HG02852 (cell line): Measurements from ENCODE around the gene BACH1.
"Not testable (repeated sequence)": the region's sequence is repeated elsewhere in the genome, so short reads cannot be mapped to it uniquely, and the experiment has no call there.

Experiments used
- ATAC-seq: cut with Tn5 transposase; IDR thresholded peaks from one replicate; pipeline ENCODE4 v1.9.1; 2021; ENCODE audit warnings: mild to moderate bottlenecking, moderate library complexity; ENCODE audit not compliant: unreplicated experiment

Gene BACH1

DNA sequence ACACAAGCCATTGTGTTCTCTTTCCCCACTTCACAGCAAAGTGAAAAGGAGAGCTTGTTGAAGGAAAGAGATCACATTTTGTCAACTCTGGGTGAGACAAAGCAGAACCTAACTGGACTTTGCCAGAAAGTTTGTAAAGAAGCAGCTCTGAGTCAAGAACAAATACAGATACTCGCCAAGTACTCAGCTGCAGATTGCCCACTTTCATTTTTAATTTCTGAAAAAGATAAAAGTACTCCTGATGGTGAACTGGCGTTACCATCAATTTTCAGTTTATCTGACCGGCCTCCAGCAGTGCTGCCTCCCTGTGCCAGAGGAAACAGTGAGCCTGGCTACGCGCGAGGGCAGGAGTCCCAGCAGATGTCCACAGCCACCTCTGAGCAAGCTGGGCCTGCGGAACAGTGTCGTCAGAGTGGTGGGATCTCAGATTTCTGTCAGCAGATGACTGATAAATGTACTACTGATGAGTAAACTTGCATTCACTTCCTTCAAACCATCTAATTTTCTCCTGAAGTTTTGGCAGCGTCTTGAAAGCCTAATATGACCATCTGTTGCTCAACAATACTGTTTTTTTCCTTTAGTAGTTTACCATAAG is 43.7 kb downstream of the BACH1 start:
- peak; percentile 88 for ATAC-seq

DNA sequence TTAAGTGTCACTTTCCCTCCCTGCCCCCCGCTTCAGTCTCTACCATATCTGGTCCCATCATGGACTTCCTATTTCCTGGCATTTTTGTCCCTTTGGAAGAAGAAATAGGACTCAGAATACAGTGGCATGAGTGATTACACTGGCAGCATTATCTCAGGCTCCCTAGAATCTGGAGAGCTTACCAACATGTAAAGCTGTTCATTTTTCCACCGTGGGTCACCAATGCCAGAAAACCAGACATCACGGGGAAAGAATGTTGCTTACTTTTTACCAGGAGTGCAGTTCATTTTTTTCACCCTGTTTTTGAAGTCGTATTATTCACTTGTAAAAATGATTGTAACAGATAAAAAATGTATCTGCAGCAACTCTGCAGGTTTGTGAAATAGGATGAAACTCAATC is 44.8 kb downstream of the BACH1 start:
- ATAC-seq, result no peak

DNA sequence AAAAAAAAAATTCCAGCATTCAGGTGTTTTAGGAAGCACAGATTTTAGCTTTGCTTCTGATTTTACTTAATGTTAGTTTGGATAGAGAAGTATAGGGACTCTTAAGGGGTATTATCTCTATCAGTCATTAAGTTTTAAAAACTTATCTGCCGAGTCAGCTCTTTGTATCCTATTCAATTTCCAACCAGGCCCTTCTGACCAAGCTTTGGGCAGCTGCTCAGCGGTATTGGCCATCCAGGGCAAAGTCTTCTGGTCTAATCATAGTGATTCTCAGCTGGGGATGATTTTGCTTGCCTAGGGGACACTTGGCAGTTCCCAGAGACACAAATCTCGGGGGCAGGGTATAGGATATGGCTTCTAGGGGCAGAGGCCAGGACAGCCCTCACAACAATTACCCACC is 47.6 kb downstream of the BACH1 start:
- no peak for ATAC-seq

DNA sequence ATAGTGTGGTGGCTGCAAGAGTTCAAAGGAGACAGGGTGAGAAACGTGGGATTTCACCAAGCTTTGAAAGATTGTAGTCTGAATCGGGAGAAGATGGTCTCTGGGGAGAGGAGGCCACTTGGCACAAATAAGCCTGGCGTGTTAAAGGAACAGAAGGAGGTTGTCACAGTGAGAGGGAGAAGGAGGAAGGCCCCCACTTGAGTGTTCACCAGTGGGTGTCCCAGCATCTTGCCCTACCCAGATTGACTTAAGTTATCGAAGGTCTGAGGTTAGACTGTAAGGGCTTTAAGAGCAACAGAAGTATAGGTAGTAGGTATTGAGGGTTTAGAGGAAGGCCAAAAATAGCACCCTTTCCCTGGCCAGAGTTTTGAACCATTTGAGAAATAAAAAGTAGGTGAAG is 48.0 kb downstream of the BACH1 start:
- ATAC-seq, result no peak

DNA sequence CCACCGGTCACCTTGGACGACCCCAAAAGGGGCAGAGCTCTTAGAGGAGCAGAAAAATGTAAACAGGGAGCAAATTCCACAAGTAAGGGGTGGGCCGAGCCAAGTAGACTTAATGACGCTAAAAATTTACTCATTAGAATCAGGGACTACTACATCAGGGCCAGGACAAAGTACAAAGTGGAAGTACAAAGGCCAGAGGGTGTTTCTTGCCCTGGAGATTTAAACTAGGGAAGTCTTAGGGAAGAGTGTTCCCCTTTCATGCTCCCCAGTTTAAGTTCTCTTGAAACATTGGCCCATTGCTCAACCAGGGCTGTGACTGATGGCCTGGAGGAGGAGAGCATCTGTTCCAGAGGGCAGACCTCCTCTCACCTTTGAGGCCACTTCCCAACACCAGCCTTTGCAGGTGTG is 48.6 kb downstream of the BACH1 start:
- ATAC-seq, result no peak

DNA sequence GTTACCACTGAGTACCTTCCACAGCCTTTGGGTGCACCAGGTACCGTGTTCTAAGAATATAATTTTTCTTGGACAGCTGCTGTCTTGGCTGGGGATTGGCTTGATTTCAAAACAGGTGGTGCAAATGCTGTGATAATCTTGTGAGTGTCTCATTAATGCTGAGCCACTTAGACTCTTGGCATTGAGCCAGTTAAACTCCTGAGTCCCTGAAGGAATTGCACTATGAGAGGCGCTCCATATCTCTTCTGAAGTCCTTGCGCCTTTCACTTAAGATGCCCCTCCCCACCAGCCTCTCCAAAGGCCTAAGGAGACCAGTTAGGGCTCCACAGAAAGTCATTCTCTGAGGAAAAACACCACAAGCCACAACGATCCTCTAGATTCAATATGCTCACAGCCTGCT is 51.0 kb downstream of the BACH1 start:
- no peak for ATAC-seq

DNA sequence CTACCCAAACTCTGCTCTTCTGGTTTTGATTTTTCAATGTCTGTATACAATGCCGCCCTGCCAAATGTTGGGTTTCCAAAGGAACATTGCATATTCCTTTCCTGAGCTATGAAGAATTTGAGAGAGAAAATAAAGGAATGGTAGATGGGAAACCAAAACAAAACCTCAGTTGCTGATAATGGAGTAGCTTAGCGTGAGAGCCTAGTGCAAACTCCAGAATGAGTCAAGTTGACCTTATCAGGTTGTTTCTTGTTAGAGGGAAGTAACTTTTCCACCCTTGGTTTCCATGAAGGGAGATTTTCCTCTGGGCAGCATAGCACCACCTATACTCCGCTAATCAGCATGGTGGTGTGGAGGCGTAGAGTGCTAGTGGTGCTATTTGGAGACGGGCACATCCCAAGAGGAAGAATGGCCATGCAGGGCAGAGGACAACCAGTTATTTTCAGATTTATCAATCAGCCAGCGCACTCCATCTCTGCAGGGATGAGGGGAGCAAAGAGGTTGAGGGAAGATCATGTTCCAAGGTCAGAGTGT is 51.6 kb downstream of the BACH1 start:
- no peak for ATAC-seq

DNA sequence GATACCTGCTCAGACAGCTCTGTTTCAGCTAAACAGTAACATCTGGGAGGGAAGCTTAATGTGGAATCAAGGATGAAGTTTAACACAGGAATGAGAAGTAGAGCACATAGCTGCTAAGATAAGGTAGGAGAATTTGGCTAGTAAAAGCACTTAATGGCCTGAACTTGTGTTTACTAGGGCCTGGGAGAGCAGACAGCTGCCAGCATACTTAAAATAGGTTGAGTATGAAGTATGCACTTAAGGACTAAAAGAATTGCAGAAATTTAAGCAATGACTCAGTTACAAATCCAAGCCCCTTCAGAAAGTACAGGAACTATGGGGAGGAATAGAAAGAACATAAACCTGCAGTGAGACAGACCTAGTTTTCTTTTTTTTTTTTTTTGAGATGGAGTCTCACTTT is 53.0 kb downstream of the BACH1 start:
- no peak for ATAC-seq

DNA sequence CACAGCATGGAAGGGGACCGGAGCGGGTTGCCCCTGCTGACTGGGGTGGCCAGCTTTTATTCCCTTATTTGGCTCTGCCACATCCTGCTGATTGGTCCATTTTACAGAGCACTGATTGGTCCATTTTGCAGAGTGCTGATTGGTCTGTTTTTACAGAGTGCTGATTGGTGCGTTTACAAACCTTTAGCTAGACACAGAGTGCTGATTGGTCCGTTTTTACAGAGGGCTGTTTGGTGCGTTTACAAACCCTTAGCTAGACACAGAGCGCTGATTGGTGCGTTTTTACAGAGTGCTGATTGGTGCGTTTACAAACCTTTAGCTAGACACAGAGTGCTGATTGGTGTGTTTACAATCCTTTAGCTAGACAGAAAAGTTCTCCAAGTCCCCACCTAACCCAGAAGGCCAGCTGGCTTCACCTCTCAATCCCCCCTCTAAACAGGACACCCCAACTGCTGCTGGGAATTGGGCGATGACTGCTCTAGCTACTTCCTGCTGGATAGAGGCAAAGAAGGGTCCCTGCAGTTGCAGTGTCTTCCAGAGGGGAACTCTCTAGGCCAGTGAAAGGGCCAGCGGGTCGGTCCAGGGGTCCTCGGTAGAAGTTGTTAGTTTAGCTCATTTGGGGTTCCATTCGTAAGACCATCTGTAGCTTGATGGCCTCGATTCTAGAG is 56.5 kb downstream of the BACH1 start:
- not testable (repeated sequence) for ATAC-seq

DNA sequence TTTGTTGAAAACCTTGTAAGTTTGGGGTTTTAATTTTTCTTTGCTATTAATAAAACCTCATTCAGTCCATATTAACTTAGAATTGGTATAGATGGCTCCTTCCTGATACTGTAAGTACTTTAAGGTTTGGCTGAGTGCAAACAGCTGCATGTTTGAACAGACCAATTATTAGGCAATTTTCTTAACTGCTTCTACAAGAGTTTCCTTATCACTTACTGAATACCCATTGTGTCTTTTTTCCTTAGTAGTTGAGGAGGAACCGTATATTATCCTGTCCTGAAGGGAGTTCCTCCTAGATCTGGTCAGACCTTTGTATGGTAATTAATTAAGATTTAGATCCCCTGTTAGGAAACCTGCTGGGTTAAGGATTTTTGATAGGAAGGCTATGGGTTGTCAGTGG is 57.6 kb downstream of the BACH1 start:
- not testable (repeated sequence) for ATAC-seq

DNA sequence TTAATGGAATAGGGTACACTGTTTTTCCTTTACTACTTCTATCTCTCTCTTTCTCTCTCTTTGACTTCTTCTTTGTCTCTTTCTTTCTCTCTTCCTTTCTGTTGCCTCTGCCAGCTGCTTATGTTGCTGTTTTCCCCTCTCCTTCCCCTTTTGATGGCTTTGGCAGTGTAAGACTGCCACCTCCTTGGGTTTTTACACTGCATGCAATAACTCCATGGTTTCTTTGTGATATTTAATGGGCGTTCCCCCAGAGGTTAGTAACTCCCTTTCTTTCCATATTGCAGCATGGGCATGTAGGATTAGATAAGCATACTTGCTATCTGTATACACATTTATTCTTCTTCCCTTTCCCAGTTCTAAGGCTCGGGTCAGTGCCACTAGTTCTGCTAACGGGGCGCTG is 58.1 kb downstream of the BACH1 start:
- ATAC-seq, result not testable (repeated sequence)

DNA sequence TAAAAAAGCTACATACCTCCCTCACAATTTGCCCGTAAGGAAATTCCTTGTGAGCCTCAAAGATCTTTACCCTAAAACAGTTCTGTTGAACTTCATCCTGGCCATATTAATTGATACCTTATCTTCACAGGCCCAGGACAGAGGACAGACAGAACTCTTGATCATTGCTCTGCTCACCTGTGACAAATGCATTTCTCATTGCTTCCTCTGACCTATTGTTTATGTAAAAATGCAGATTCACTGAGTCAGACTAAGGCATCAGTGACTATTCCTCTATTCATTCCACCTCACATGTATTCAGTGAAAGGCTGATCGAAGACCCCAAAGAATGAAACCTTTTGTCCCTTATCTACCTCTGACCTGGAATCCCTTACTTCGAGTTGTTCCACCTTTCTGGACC is 61.0 kb downstream of the BACH1 start:
- no peak for ATAC-seq

DNA sequence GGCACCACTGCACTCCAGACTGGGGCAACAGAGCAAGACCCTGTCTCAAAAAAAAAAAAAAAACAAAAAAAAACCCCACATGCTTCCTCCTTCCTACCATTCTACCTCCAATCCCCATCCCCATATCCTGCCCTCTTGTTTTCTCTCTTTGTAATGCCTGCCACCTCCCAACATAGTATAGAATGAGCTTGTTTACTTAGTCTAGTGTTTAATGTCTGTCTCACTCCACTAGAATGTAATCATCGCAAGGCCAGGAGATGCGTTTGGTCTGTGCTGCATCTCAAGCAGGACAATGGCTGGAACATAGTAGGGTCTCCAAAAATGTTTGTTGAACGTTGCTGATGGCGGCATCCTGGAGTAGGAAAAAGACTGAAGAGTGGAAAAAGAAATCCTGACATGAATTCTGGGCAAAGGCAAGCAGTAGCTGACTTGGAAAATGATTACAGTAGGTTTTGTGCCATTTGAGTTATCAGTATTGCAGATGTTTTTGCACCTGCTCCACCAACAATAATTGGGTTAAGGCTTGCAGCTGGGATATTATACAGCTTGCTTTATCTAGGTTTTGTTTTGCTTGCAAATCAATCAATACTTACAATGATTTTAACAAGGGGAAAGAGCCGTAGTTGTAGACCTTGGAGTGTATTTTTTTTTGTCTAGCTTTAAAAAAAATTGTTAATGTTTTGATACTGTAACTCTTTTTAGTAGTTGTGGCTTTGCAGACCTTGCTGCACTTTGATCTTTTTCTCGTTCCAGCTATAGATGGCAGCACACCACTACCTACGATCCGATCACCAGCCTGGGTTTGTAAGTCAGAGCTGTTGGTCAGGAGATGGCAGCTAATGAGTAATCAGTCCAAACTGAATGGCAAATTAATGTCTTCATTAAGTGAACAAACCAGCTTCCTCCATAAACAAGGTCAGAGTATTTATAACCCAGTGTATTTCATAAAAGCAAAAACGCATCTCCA is 62.4 kb downstream of the BACH1 start:
- no peak for ATAC-seq

DNA sequence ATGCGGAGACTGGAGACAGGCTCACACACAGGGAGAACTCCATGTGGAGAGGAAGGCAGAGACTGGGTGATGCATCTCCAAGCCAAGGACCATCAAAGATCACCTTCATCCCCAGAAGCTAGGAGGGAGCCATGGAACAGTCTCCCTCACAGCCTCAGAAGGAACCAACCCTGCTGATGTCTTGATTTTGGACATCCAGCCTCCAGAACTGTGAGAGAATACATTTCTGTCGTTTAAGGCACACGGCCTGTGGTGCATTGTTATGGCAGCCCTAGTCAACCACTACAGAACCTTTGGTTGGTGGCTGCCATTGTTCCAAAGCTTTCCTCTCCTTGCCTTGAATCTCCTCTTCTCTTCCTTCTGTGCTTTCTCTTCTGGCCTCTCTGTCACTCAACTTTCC is 64.0 kb downstream of the BACH1 start:
- no peak for ATAC-seq

DNA sequence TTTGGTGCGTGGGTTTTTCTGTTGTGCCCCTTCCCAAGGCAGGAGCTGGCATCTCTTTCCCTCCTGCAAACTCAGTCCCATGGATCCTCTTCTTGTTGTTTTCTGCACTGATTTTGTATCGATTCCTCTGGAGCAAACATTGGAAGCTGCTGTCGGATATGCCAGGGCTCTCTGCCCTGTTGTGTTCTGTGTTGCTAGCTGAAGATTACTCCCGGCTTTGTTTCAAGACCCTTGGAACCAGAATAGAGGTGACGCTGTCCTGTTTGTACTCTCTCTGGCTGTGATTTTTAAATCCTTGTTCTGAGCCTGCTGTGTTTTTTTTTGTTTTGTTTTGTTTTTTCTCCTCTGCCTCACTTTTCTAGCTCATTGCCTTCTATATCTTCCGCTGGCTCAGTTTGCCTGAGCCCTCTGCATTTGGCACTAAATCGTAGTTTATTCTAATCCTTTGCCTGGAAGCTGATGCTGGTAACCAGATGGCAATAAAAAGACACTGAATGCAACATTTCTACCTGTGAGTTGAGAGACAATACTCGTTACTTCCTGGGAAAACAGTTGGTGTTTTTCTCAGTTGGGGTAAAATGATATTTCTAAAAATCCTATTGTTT is 67.0 kb downstream of the BACH1 start:
- no peak for ATAC-seq

DNA sequence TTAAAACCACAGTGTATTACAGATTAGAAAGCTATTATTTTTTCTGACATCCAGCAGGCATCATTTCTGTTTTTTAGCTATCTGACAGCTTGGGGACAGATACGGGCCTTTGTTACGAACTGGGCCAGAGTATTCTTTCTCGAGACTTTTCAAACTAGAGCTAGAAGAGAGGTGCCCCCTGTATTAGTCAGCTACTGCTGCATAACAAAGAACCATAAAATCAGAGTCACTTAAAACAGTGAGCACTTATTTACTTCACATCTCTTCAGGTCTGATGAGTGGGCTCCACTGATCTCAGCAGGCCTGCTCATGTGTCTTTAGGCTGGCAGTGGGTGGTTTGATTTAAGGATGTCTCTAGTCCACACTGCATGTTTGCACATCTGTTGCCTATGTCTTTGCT is 67.8 kb downstream of the BACH1 start:
- no peak for ATAC-seq

DNA sequence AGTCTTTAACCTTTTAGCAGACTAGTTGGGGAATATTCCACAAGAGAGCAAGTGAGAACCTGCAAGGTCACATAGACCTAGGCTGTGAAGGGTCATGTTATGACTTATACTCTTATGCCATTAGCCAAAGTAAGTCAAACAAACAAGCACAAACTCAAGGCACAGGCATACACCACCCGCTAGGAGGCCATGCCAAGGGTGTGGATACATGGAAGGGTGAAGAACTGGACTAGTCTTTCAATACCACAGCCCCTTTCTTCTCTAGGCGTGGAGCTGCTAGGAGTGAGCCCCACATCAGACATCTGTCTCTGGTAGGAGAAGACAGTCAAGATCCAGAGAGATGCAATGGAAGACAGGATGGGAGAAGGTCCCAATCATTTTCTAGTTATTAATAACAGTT is 68.6 kb downstream of the BACH1 start:
- ATAC-seq, result no peak

DNA sequence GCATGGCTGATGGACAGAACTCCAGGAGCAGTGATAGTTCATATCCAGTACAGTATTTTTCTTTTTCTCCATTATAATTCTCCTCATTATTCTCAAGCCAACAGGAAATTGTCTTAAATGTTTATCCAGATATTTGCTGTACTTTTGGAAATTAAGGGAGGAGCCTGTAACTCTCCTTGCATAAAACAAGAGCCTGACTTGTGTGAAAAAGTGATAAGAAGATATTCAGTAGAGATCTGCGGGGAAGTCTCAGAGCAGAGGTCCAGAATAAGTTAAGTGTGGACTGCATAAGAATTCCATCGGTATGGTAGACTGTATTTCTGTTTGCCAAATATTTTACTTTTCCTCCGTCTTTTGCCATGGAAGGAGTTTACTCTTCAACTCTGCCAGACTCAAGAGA is 70.2 kb downstream of the BACH1 start:
- no peak for ATAC-seq

DNA sequence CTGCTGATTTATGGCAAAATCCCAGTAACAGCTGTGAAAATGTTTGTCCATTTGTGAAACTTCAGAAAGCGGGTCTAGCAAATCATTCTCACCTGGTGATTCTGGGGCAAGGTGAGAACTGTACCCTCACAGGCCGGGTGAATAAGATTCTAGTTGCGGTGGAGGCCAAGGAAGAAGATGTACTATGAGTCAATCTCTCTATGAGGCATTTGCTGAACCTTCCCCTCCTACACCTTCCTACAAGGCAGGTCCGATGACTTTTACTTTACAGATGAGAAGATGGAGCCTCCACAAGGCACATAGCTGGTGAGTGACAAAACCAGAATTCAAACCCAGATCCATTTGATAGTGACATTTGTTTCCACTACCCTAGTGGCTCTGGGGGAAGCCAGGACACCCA is 72.7 kb downstream of the BACH1 start:
- no peak for ATAC-seq

DNA sequence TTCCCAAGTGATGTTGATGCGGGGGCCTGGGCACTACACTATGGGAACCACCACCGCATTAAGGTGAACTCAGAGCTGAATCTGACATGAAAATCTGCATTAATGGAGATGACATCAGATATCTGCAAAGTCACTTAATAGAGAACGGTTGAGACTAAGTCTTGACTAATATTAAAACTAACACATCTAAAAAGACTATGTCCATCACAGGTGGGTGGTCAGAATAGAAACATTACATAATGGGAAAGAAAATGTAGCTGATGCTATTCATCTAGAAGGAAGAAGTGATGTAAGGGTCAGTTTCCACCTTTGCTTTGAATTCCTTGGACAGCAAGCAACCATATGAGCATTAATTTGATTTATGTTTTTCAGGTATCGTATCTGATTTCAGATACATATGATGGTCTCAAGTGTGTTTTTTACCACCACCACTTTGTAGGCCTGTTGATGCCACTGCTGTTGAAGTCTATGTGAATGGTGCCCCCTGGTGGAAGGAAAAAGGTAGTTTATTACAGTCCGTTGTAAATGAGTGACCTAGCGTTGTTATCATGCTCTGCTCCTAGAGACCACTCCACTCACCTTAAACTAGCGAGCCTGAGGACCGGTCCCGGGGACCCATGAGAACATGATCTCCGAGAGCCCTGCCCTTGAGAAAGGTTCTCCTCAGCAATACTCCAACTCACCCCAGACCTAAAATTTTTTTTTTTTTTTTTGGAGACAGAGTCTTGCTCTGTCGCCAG is 73.5 kb downstream of the BACH1 start:
- peak; percentile 81 for ATAC-seq

DNA sequence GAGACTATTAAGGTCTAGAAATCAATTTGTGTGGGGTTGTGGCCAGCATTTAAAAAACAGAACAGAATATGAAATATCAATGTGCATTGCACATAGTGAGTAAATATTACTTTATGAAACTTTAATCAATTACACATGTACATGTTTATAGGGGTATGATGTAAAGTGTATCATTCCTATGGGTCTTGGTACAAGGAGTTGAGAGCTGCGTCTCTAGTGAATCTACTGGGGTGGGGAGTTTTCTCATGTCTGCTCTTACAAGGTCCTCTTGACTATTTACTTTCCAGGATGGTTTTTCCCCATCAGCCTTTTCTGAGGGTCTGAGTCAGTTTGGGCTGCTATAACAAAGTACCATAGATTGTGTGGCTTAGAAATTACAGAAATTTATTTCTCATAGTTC is 75.8 kb downstream of the BACH1 start:
- ATAC-seq, result no peak
